Osteoblast (primary cell): ENCODE data around the gene TSGA10. TPM values are rescaled to one million over a fixed set of nuclear protein-coding genes. Genes with fewer than 3 reads are reported as not detected.

Experiments
- DNase-seq: peaks from one replicate; pipeline ENCODE4 v3.0.0; 2011; ENCODE audit warnings: low spot score, mixed read lengths; ENCODE audit not compliant: insufficient read length; ENCODE audit errors: missing footprints
- H2AFZ ChIP-seq: 2 replicates; pipeline ENCODE4 v1.6.0; 2011; ENCODE audit warnings: mild to moderate bottlenecking, low read length
- H3K27ac ChIP-seq: 2 replicates; pipeline ENCODE4 v1.5.1; 2011; ENCODE audit warnings: mild to moderate bottlenecking, low read depth, low read length, moderate library complexity
- H3K27me3 ChIP-seq: 2 replicates; pipeline ENCODE4 v1.6.0; 2012; ENCODE audit warnings: mild to moderate bottlenecking, control low read depth, inconsistent platforms, low read length, moderate library complexity; ENCODE audit not compliant: insufficient read depth
- H3K36me3 ChIP-seq: 2 replicates; pipeline ENCODE4 v1.5.1; 2011; ENCODE audit warnings: mild to moderate bottlenecking, low read length, control low read depth, moderate library complexity; ENCODE audit not compliant: insufficient read depth
- H3K4me1 ChIP-seq: 2 replicates; pipeline ENCODE4 v1.5.1; 2011; ENCODE audit warnings: mild to moderate bottlenecking, low read length, control low read depth, moderate library complexity; ENCODE audit not compliant: insufficient read depth
- H3K4me2 ChIP-seq: 2 replicates; pipeline ENCODE4 v1.6.0; 2011; ENCODE audit warnings: mild to moderate bottlenecking, low read length; ENCODE audit not compliant: insufficient read depth
- H3K4me3 ChIP-seq: fragments of 200-600 bp; sonication (generic); 3 replicates; pipeline ENCODE4 v1.5.1; 2012; ENCODE audit warnings: mild to moderate bottlenecking, low read length, inconsistent platforms; ENCODE audit not compliant: insufficient read depth
- H3K79me2 ChIP-seq: 2 replicates; pipeline ENCODE4 v1.6.0; 2012; ENCODE audit warnings: mild to moderate bottlenecking, low read length, control low read depth, inconsistent platforms; ENCODE audit not compliant: insufficient read depth
- H3K9me3 ChIP-seq: 2 replicates; pipeline ENCODE4 v1.5.1; 2011; ENCODE audit warnings: low read depth, low read length, control low read depth
- H4K20me1 ChIP-seq: 2 replicates; pipeline ENCODE4 v1.6.0; 2012; ENCODE audit warnings: mild to moderate bottlenecking, low read length, control low read depth; ENCODE audit not compliant: insufficient read depth
- total RNA-seq: library from RNA; depleted of rRNA; stranded (reverse); fragments of >200 nt; gene quantifications from 2 replicates; pipeline ENCODE4 v1.2.3, GENCODE V29; 2012
- TF ChIP-seq, protein P1 (sequence below): IDR thresholded peaks from 2 replicates; pipeline ENCODE4 v1.5.1; 2011; ENCODE audit warnings: mild to moderate bottlenecking, low read depth, low read length, moderate library complexity; ENCODE audit errors: extremely low read depth

TSGA10 gene
- total RNA-seq, 1 donor: 4.0 TPM

GRCh38 chr2:99166218-99166617 lies 11.5 kb upstream of the TSGA10 start:
- Histone ChIP-seq H2AFZ (no peak overlapping the region), H3K9me3 (no peaks in the 10 kb centered on the region), H3K79me2 (no peaks in the 10 kb centered on the region), H3K27me3 (no peaks in the 10 kb centered on the region), H3K27ac (no peak overlapping the region), H4K20me1 (no peaks in the 10 kb centered on the region), H3K4me2 (no peak overlapping the region), H3K36me3 (peaks cover 40% of the 10 kb centered on the region), H3K4me1 (no peaks in the 10 kb centered on the region), H3K4me3 (no peak overlapping the region)
- no peak for DNase-seq
- TF ChIP-seq, protein P1, sequence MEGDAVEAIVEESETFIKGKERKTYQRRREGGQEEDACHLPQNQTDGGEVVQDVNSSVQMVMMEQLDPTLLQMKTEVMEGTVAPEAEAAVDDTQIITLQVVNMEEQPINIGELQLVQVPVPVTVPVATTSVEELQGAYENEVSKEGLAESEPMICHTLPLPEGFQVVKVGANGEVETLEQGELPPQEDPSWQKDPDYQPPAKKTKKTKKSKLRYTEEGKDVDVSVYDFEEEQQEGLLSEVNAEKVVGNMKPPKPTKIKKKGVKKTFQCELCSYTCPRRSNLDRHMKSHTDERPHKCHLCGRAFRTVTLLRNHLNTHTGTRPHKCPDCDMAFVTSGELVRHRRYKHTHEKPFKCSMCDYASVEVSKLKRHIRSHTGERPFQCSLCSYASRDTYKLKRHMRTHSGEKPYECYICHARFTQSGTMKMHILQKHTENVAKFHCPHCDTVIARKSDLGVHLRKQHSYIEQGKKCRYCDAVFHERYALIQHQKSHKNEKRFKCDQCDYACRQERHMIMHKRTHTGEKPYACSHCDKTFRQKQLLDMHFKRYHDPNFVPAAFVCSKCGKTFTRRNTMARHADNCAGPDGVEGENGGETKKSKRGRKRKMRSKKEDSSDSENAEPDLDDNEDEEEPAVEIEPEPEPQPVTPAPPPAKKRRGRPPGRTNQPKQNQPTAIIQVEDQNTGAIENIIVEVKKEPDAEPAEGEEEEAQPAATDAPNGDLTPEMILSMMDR: no peak

DNA sequence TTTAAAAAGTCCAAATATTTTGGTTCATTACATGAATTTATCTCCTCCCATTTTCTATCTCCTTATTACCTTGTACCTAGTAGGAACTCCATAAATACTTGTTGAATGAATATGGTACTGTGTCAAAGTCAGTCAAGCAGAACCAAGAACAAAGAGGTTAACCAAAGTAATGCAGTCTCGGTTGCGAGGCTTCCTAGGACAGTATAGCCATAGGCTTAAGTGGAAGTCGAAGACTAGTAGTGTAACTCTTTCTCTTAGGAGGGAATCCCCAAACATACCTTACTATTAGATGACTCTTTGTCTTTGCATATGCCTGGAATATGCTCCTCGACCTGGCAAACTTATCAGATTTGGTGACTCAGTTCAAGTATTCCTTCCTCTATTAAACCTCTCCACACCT lies 4.9 kb upstream of the TSGA10 start:
- no peak overlapping the region for H3K4me3 ChIP-seq
- TF ChIP-seq, protein P1: no peak
- H3K79me2 ChIP-seq: peaks cover 9% of the 10 kb centered on the region
- no peak for DNase-seq
- no peaks in the 10 kb centered on the region for H3K9me3 ChIP-seq
- no peaks in the 10 kb centered on the region for H3K27me3 ChIP-seq
- H3K4me2 ChIP-seq: no peak overlapping the region
- H2AFZ ChIP-seq: no peak overlapping the region
- H3K27ac ChIP-seq: no peak overlapping the region
- H3K36me3 ChIP-seq: peaks cover 3% of the 10 kb centered on the region
- H3K4me1 ChIP-seq: peaks cover 7% of the 10 kb centered on the region
- H4K20me1 ChIP-seq: no peaks in the 10 kb centered on the region

GRCh38 chr2:99158599-99158998 lies 3.9 kb upstream of the TSGA10 start:
- Histone ChIP-seq H3K27me3 (no peaks in the 10 kb centered on the region), H3K9me3 (no peaks in the 10 kb centered on the region), H3K79me2 (peaks cover 18% of the 10 kb centered on the region), H2AFZ (no peak overlapping the region), H3K4me3 (no peak overlapping the region), H3K4me1 (peaks cover 15% of the 10 kb centered on the region), H3K36me3 (peaks cover 3% of the 10 kb centered on the region), H3K27ac (no peak overlapping the region), H4K20me1 (no peaks in the 10 kb centered on the region), H3K4me2 (no peak overlapping the region)
- TF ChIP-seq, protein P1: no peak
- no peak for DNase-seq

DNA sequence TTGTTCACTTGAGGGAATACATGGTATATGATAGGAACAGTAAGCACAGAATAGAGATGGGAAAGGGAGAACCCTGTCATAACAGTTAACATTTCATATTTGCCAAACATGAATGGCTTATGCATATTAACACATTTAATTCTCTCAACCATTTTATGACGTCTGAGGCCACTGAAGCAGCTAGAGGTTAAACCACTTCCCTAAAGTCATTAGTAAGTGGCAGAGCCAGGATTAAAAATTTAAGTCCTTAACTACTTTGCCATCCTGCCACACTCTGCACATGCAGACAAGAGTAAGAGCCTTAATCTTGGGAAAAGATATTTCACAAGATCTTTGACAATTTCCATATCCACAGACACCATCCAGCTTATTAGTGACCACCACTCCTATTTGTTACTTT lies 2.1 kb upstream of the TSGA10 start:
- Histone ChIP-seq H3K36me3 (no peaks in the 10 kb centered on the region), H3K27me3 (no peaks in the 10 kb centered on the region), H3K4me3 (no peak overlapping the region), H3K9me3 (no peaks in the 10 kb centered on the region), H2AFZ (no peak overlapping the region), H3K4me2 (no peak overlapping the region), H3K79me2 (peaks cover 21% of the 10 kb centered on the region), H4K20me1 (no peaks in the 10 kb centered on the region), H3K4me1 (peaks cover 15% of the 10 kb centered on the region), H3K27ac (no peak overlapping the region)
- DNase-seq: no peak
- TF ChIP-seq, protein P1: no peak
